SK-N-SH treated with all-trans-retinoic acid at 6 μM for 48 hours (cell line): Measurements from ENCODE around the gene CYLD.

ENCODE experiments used
- ATAC-seq: fragments of 200-7000 bp; cut with Tn5 transposase; 3 replicates; pipeline ENCODE4 v1.9.1; 2020; ENCODE audit warnings: mild to moderate bottlenecking, moderate library complexity
- ARNTL ChIP-seq: fragments of 450-650 bp; formaldehyde crosslinking; IDR thresholded peaks from 2 replicates; pipeline ENCODE4 v1.5.0; 2020; ENCODE audit warnings: low read depth, mild to moderate bottlenecking, moderate library complexity, borderline replicate concordance
- BACH2 ChIP-seq: fragments of 250-450 bp; sonication (Bioruptor Pico); IDR thresholded peaks from 2 replicates; pipeline ENCODE4 v1.9.0; 2021; ENCODE audit warnings: mild to moderate bottlenecking, borderline replicate concordance
- CREB5 ChIP-seq: fragments of 250-450 bp; sonication (Bioruptor Pico); IDR thresholded peaks from 2 replicates; pipeline ENCODE4 v1.5.1; 2020; ENCODE audit warnings: low read depth, mild to moderate bottlenecking, moderate library complexity
- CSDC2 ChIP-seq: fragments of 250-450 bp; sonication (Bioruptor Pico); IDR thresholded peaks from 2 replicates; pipeline ENCODE4 v1.5.0; 2020; ENCODE audit warnings: mild to moderate bottlenecking, moderate library complexity
- CSRNP3 ChIP-seq: fragments of 250-450 bp; sonication (Bioruptor Pico); IDR thresholded peaks from 2 replicates; pipeline ENCODE4 v1.5.1; 2021; ENCODE audit warnings: mild to moderate bottlenecking, moderate library complexity
- ESRRG ChIP-seq: fragments of 250-450 bp; sonication (Bioruptor Pico); IDR thresholded peaks from 2 replicates; pipeline ENCODE4 v1.6.1; 2021; ENCODE audit warnings: mild to moderate bottlenecking
- GLIS3 ChIP-seq: fragments of 250-450 bp; sonication (Bioruptor Pico); IDR thresholded peaks from 2 replicates; pipeline ENCODE4 v1.5.0; 2020; ENCODE audit warnings: mild to moderate bottlenecking, moderate library complexity
- ISL1 ChIP-seq: fragments of 250-450 bp; sonication (Bioruptor Pico); IDR thresholded peaks from 2 replicates; pipeline ENCODE4 v2.1.2; 2022; ENCODE audit warnings: mild to moderate bottlenecking, moderate library complexity
- OSR1 ChIP-seq: fragments of 250-450 bp; sonication (Bioruptor Pico); IDR thresholded peaks from 2 replicates; pipeline ENCODE4 v1.8.0; 2022; ENCODE audit warnings: moderate library complexity, mild to moderate bottlenecking, inconsistent platforms
- POU6F1 ChIP-seq: fragments of 250-450 bp; sonication (Bioruptor Pico); IDR thresholded peaks from 2 replicates; pipeline ENCODE4 v1.8.0; 2021; ENCODE audit warnings: low read depth, mild to moderate bottlenecking, moderate library complexity, borderline replicate concordance
- PPARA ChIP-seq: fragments of 250-450 bp; sonication (Bioruptor Pico); IDR thresholded peaks from 2 replicates; pipeline ENCODE4 v1.5.0; 2020; ENCODE audit warnings: mild to moderate bottlenecking, borderline replicate concordance
- SNAI2 ChIP-seq: fragments of 250-450 bp; sonication (Bioruptor Pico); IDR thresholded peaks from 2 replicates; pipeline ENCODE4 v1.5.0; 2020; ENCODE audit warnings: mild to moderate bottlenecking, moderate library complexity
- TCF4 ChIP-seq: fragments of 250-450 bp; sonication (Bioruptor Pico); IDR thresholded peaks from 2 replicates; pipeline ENCODE4 v1.8.0; 2021; ENCODE audit warnings: mild to moderate bottlenecking, moderate library complexity, borderline replicate concordance
- TOX ChIP-seq: fragments of 250-450 bp; sonication (Bioruptor Pico); IDR thresholded peaks from 2 replicates; pipeline ENCODE4 v1.8.0; 2021; ENCODE audit warnings: mild to moderate bottlenecking, moderate library complexity, borderline replicate concordance
- ZC3H10 ChIP-seq: fragments of 250-450 bp; sonication (Bioruptor Pico); IDR thresholded peaks from 2 replicates; pipeline ENCODE4 v1.5.1; 2021; ENCODE audit warnings: mild to moderate bottlenecking, moderate library complexity
- ZFP3 ChIP-seq: fragments of 250-450 bp; sonication (Bioruptor Pico); IDR thresholded peaks from 2 replicates; pipeline ENCODE4 v1.5.0; 2020; ENCODE audit warnings: mild to moderate bottlenecking, moderate library complexity
- ZFP30 ChIP-seq: fragments of 450-650 bp; formaldehyde crosslinking; IDR thresholded peaks from 2 replicates; pipeline ENCODE4 v1.5.0; 2022; ENCODE audit warnings: mild to moderate bottlenecking, moderate library complexity
- ZNF565 ChIP-seq: fragments of 450-650 bp; formaldehyde crosslinking; conservative IDR thresholded peaks from 2 replicates; pipeline ENCODE4 v1.5.0; 2020; ENCODE audit warnings: low read depth, mild to moderate bottlenecking, moderate library complexity
- ZNF70 ChIP-seq: fragments of 450-650 bp; formaldehyde crosslinking; IDR thresholded peaks from 2 replicates; pipeline ENCODE4 v1.5.0; 2020; ENCODE audit warnings: mild to moderate bottlenecking, moderate library complexity
- ZNF8 ChIP-seq: fragments of 450-650 bp; formaldehyde crosslinking; IDR thresholded peaks from 2 replicates; pipeline ENCODE4 v1.5.0; 2020; ENCODE audit warnings: mild to moderate bottlenecking, moderate library complexity
- TF ChIP-seq, protein P1 (sequence below): fragments of 250-450 bp; sonication (Bioruptor Pico); IDR thresholded peaks from 2 replicates; pipeline ENCODE4 v1.5.0; 2020; ENCODE audit warnings: mild to moderate bottlenecking, moderate library complexity

CYLD gene

DNA sequence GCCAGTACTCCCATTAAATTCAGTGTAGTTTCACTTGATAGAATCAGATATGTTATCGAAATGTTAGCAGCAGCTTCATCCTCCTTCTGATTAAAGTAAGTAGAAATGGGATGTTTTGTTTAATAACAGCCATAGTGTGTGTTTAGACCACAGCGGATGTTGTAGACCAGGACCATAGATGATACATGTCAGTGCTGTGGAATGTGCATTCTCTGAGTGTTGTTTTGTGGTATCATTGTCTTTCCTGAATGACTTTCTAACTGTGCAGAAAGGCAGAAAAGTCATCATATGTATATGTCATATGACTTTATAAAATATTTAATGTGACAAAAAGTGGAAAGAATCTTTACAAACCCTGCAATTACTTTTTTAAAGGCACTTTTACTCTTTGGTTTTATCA, 55.6 kb downstream of the CYLD start:
- no peak for TF ChIP-seq ZC3H10 (CRISPR knock-in tag)
- TF ChIP-seq, protein P1, sequence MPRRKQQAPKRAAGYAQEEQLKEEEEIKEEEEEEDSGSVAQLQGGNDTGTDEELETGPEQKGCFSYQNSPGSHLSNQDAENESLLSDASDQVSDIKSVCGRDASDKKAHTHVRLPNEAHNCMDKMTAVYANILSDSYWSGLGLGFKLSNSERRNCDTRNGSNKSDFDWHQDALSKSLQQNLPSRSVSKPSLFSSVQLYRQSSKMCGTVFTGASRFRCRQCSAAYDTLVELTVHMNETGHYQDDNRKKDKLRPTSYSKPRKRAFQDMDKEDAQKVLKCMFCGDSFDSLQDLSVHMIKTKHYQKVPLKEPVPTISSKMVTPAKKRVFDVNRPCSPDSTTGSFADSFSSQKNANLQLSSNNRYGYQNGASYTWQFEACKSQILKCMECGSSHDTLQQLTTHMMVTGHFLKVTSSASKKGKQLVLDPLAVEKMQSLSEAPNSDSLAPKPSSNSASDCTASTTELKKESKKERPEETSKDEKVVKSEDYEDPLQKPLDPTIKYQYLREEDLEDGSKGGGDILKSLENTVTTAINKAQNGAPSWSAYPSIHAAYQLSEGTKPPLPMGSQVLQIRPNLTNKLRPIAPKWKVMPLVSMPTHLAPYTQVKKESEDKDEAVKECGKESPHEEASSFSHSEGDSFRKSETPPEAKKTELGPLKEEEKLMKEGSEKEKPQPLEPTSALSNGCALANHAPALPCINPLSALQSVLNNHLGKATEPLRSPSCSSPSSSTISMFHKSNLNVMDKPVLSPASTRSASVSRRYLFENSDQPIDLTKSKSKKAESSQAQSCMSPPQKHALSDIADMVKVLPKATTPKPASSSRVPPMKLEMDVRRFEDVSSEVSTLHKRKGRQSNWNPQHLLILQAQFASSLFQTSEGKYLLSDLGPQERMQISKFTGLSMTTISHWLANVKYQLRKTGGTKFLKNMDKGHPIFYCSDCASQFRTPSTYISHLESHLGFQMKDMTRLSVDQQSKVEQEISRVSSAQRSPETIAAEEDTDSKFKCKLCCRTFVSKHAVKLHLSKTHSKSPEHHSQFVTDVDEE, result no peak
- no peak for TF ChIP-seq CREB5 (CRISPR knock-in tag)
- TF ChIP-seq ISL1, result no peak
- no peak for TF ChIP-seq ZFP3
- no peak for TF ChIP-seq ESRRG (CRISPR knock-in tag)
- no peak for TF ChIP-seq ZFP30
- no peak for TF ChIP-seq ZNF70 (CRISPR knock-in tag)
- TF ChIP-seq ZNF8, result no peak
- TF ChIP-seq PPARA, result no peak
- TF ChIP-seq GLIS3 (CRISPR knock-in tag), result no peak
- TF ChIP-seq CSDC2 (CRISPR knock-in tag), result no peak
- no peak for TF ChIP-seq SNAI2 (CRISPR knock-in tag)
- no peak for TF ChIP-seq POU6F1
- TF ChIP-seq, all 23 proteins: peak for 0
- ATAC-seq, result no peak

DNA sequence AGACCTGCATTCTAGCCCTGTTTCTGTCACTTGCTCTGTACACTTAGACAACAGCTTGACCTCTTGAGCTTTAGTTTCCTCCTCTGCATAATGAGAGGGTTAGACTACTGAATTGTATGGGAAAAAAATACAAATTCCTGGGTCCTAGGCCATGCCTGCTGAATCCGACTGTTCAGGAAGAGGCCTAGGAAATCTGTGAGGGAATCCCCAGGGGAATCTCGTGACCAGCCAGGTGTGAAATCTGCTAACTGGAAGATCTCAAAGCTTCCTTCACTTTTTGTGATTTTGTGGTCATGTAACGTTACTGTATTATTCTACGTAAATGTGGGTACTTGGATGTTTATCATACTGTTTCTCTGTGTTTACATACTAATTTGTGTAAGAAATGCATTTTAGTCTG, 58.2 kb downstream of the CYLD start:
- TF ChIP-seq TOX (no peak), CSRNP3 (CRISPR knock-in tag) (no peak), OSR1 (no peak), ESRRG (CRISPR knock-in tag) (no peak), ARNTL (no peak), ISL1 (no peak), POU6F1 (no peak), GLIS3 (CRISPR knock-in tag) (no peak), ZNF565 (CRISPR knock-in tag) (no peak)
- TF ChIP-seq, protein P1, result no peak
- TF ChIP-seq, all 23 proteins: peak for 0
- ATAC-seq, result no peak

- no peak for ATAC-seq
- TF ChIP-seq ZNF8 (no peak), POU6F1 (no peak), ZFP3 (no peak), ZFP30 (no peak), BACH2 (no peak), ZNF70 (CRISPR knock-in tag) (no peak), SNAI2 (CRISPR knock-in tag) (no peak), OSR1 (no peak), CREB5 (CRISPR knock-in tag) (no peak), TCF4 (CRISPR knock-in tag) (no peak), CSRNP3 (CRISPR knock-in tag) (no peak), CSDC2 (CRISPR knock-in tag) (no peak), TOX (no peak), GLIS3 (CRISPR knock-in tag) (no peak), ESRRG (CRISPR knock-in tag) (no peak)
Measured at GRCh38 chr16:50801036-50801435, 59.1 kb downstream of the CYLD start.
